Cardiac septum (tissue), 1 donor: Measurements from ENCODE around the gene LAMTOR1. TPM values are rescaled to one million over a fixed set of nuclear protein-coding genes. Genes with fewer than 3 reads are reported as not detected.

Experiments
- DNase-seq: peaks from one replicate; pipeline ENCODE4 v3.0.0-alpha.2; 2020; ENCODE audit warnings: low spot score
- intact Hi-C: fragments of 100-400 bp; cut with DNase I; formaldehyde crosslinking; loops from one replicate; pipeline ENCODE4 v1.14.0; 2022
- microRNA-seq: library from miRNA; unstranded; fragments of <30 nt; microRNA quantifications from one replicate; pipeline ENCODE4 v1.2.0, GENCODE V29; 2020
- total RNA-seq: library from RNA; stranded (reverse); fragmentation: NEBNext Ultra II Directional; extraction: Animal tissue kit (Norgen Biotek cat#: 25700); gene quantifications from one replicate; pipeline ENCODE4 v1.2.1, GENCODE V29; 2021
- donor health status: DM: no; HTN: no; CAD: no.

LAMTOR1 gene
- total RNA-seq, 1 donor from 2014 or later: 79.3 TPM

DNA sequence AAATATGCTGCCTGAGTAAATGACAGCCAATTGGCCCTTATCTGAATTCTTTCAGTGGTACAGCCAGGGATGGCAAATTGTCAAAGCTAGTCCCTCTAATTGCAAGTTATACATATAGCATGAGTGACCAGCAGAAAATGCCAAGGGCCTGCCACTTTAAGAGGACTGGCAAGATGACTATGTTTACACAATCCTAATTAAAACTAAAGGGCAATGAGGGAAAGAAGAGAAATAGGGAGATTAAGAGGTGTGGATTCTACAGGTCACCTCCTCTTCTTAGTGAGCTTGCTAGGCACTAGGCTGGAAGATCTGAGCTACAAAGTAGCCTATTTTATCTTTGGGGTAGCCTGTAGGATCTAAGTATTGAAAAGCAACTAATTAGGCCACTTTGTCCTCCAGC, 36.2 kb downstream of the LAMTOR1 start:
- DNase-seq: no peak
- intact Hi-C loops: loop anchor here (2.0 kb wide), 1 partner anchor 26 kb away; no protein-coding TSS in a partner anchor

GRCh38 chr11:72061739-72062396, 41.2 kb downstream of the LAMTOR1 start:
- DNase-seq: no peak
- intact Hi-C loops: no loop called here

- no peak for DNase-seq
- intact Hi-C loops: no loop called here
These were observed 44.6 kb downstream of the LAMTOR1 start for GRCh38 chr11:72058416-72059034.

GRCh38 chr11:72048766-72049460, 54.2 kb downstream of the LAMTOR1 start:
- intact Hi-C loops: no loop called here
- no peak for DNase-seq

Small RNA genes within 50 kb of the gene (microRNA-seq; reads per million reads assigned to microRNA genes)
- not detected for gene MIR3165

Other genes with a start within 250 kb of the LAMTOR1 start
- gene DEFB131B, start 224.8 kb downstream of the LAMTOR1 start, total RNA-seq: not detected
- gene XNDC1N, start 174.7 kb downstream of the LAMTOR1 start, total RNA-seq: 2.9 TPM
- gene RNF121, start 174.3 kb downstream of the LAMTOR1 start, total RNA-seq: 18.4 TPM
- 6.2 TPM for gene IL18BP, start 104.4 kb downstream of the LAMTOR1 start, total RNA-seq
- 86.0 TPM for gene NUMA1, start 22.8 kb downstream of the LAMTOR1 start, total RNA-seq
- gene LRRC51, start 22.4 kb downstream of the LAMTOR1 start, total RNA-seq: 4.2 TPM
- gene TOMT, start 2.6 kb upstream of the LAMTOR1 start, total RNA-seq: not detected
- 46.4 TPM for gene ANAPC15, start 9.4 kb upstream of the LAMTOR1 start, total RNA-seq
- not detected for gene FOLR3, start 32.4 kb upstream of the LAMTOR1 start, total RNA-seq
- gene FOLR1, start 88.8 kb upstream of the LAMTOR1 start, total RNA-seq: 0.22 TPM
- gene FOLR2, start 113.5 kb upstream of the LAMTOR1 start, total RNA-seq: 11.7 TPM
- gene INPPL1, start 121.5 kb upstream of the LAMTOR1 start, total RNA-seq: 132 TPM
- gene PHOX2A, start 140.9 kb upstream of the LAMTOR1 start, total RNA-seq: not detected